Measurements from ENCODE around the gene CCKAR.

The CCKAR gene

DNA sequence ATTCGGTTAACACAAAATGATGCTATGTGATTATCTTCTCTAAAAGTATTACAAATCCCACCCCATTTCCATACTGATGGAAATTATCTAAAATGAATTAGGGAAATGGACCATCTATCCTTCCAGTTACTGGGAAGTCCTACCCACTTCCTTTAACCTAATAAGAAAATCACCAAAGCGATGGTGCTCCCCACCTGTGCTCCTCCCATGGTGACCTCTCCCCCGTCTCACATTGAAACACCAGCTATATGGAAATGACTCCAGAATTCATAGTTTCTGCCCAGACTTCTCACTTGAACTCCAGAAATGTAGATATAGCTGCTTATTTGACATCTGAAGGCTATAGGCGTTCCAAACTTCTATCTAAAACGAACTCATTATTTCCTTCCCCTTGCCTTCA is 48.5 kb downstream of the CCKAR start:
- no peak for DNase-seq (ENCODE audit: low read depth)
- TF ChIP-seq, protein P1, sequence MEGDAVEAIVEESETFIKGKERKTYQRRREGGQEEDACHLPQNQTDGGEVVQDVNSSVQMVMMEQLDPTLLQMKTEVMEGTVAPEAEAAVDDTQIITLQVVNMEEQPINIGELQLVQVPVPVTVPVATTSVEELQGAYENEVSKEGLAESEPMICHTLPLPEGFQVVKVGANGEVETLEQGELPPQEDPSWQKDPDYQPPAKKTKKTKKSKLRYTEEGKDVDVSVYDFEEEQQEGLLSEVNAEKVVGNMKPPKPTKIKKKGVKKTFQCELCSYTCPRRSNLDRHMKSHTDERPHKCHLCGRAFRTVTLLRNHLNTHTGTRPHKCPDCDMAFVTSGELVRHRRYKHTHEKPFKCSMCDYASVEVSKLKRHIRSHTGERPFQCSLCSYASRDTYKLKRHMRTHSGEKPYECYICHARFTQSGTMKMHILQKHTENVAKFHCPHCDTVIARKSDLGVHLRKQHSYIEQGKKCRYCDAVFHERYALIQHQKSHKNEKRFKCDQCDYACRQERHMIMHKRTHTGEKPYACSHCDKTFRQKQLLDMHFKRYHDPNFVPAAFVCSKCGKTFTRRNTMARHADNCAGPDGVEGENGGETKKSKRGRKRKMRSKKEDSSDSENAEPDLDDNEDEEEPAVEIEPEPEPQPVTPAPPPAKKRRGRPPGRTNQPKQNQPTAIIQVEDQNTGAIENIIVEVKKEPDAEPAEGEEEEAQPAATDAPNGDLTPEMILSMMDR (IDR thresholded peaks at IDR 0.05; ENCODE audit: control insufficient read depth, extremely low read depth, insufficient read depth): no peak
- H3K4me3 ChIP-seq (ENCODE audit: low read depth, low read length): no peak overlapping the region

DNA sequence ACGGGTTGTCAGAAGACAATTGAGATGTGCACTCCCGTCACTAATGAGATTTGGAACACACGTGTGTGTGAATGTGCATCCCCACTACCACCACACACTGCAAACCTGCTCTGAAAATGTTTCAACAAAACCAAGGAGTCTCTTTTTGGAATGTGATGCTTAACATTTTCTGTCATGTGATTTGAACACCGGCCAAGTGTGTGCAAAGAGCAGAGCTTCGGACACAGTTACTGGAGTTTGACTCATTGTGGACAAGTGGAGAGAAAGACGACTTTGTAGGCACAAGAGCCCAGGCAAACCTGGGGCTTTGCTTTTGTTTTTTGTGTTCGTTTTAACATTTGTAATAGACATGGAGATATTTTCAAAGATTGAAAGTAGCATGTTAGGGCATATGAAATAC is 49.2 kb downstream of the CCKAR start:
- H3K4me3 ChIP-seq (ENCODE audit: low read depth, low read length): no peak overlapping the region
- no peak for DNase-seq (ENCODE audit: low read depth)
- TF ChIP-seq, protein P1 (IDR thresholded peaks at IDR 0.05; ENCODE audit: control insufficient read depth, extremely low read depth, insufficient read depth): no peak

DNA sequence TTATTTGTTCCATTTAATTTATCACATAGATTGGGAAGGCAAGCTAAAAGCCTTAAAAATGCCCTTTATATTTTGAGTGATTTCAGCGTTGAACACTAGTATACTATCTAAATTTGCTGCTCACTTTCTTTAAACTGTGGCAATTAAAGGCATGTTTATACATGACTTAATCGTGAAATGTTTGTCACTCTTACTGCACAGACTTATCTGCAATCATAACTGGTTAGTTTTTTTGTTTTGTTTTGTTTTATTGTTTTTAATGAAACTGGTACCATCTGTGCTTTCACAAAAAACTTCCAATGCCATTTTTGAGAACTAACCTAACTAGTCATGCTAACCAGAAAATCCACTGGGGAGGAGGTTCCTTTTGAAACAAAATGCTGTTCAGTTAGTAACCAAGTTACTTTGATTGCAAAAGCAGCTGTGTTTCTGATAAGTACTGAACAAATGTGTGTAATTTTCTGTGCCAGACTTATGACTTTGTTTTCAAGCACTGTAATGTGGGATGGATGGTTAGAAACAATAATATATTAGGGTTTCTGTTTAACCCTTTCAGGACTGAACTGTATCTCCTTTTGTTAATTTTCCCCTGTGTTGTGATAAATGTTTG is 56.1 kb downstream of the CCKAR start:
- no peak for DNase-seq (ENCODE audit: low read depth)
- H3K4me3 ChIP-seq (ENCODE audit: low read depth, low read length): no peak overlapping the region
- TF ChIP-seq, protein P1 (IDR thresholded peaks at IDR 0.05; ENCODE audit: control insufficient read depth, extremely low read depth, insufficient read depth): no peak

DNA sequence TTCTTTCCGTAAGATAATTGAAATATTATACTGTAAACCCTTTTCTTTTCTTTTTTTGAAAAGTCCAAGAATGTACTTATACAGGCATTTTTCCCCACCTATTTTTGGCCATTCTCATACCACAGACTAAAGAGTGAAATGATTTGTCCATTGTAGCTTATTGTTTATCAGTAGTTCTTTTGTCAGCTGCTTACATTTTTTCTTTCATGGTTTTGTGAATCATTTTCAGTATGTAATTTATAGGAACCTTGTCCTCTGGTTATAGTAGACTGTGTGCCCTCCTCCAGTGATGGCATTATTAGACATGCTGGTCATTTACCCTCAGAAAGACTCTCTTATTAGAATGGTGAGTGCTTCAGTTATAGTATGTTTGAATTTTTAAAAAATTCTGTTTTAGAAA is 56.7 kb downstream of the CCKAR start:
- TF ChIP-seq, protein P1 (IDR thresholded peaks at IDR 0.05; ENCODE audit: control insufficient read depth, extremely low read depth, insufficient read depth): no peak
- H3K4me3 ChIP-seq (ENCODE audit: low read depth, low read length): no peak overlapping the region
- no peak for DNase-seq (ENCODE audit: low read depth)

DNA sequence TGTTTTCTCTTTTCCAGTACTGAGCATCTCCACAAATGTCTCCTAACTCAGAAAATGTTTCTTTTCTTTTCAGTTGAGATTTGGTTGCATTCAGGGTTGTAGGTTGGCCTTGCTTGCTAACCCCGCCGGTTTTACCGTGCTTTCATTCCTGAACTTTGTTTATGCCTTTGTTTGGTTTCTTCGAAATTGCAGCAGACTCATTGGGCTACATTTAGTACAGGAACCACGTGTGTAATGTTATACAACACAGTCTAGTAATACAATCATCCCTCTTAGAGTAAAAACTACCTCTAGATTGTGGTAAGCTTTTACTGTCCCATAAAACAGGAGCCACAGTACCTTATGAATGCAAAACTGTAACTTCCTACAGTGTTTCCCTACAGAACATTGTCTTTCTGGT is 57.9 kb downstream of the CCKAR start:
- H3K4me3 ChIP-seq (ENCODE audit: low read depth, low read length): no peak overlapping the region
- TF ChIP-seq, protein P1 (IDR thresholded peaks at IDR 0.05; ENCODE audit: control insufficient read depth, extremely low read depth, insufficient read depth): no peak
- no peak for DNase-seq (ENCODE audit: low read depth)

DNA sequence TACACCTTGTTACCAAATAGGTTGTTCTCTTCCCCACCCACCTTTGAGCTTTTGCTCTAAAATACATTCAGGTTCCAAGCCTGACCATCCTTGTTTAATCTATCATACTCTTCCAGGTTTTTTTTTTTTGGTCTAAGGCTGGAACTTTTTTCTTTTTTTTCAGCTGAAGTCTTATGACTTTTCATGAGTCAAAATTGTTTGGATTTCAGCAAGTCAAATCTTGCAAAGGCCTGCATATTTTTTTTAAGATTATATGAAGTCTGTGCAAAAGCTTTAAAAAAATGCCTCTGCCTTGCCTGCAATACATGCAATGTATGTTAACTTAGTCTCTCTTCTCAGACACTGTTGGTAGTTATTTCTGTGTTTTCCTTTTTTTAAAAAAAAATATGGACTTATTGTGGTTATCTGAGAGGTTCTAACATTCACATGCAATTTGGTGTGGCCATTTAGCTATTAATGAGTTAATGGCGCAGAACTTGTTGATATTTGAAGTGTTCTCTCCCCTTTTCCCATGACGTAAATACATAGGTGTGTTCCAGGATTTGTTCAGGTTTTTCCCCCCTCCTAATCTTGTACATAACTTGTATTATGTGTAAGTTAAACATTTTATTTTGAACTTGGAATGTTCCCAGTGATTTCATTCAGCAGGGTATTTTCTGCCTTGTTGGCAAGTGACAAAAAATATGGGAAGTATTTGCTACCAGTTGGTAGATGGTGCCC is 58.7 kb downstream of the CCKAR start:
- TF ChIP-seq, protein P1 (IDR thresholded peaks at IDR 0.05; ENCODE audit: control insufficient read depth, extremely low read depth, insufficient read depth): no peak
- DNase-seq (ENCODE audit: low read depth): no peak
- H3K4me3 ChIP-seq (ENCODE audit: low read depth, low read length): no peak overlapping the region

Measured in LNCaP clone FGC (cell line).